Neutrophil (primary cell): ENCODE measurements around the gene MOB2.

Experiments
- H3K27ac ChIP-seq: fragments of 200-600 bp; sonication (generic); 2 replicates; pipeline ENCODE4 v1.5.1; 2016; ENCODE audit warnings: mild to moderate bottlenecking, moderate library complexity
- H3K27me3 ChIP-seq: fragments of 200-600 bp; sonication (generic); 2 replicates; pipeline ENCODE4 v1.6.0; 2016; ENCODE audit warnings: mild to moderate bottlenecking
- H3K36me3 ChIP-seq: fragments of 200-600 bp; sonication (generic); 2 replicates; pipeline ENCODE4 v1.5.1; 2017
- H3K4me1 ChIP-seq, 2 experiments: fragments of 200-600 bp in 1 of 2; sonication (generic) in 1 of 2; 1 replicate in 1 of 2; 2 replicates in 1 of 2; pipeline versions ENCODE4 v1.5.1 to v1.6.1; 2013 to 2016; ENCODE audit warnings: low read depth in 1 of 2, low read length in 1 of 2, mild to moderate bottlenecking in 1 of 2, moderate library complexity in 1 of 2; ENCODE audit not compliant: control insufficient read depth in 1 of 2, insufficient read depth in 1 of 2
- H3K4me3 ChIP-seq, 2 experiments: fragments of 200-600 bp in 1 of 2; sonication (generic) in 1 of 2; 1 replicate in 1 of 2; 2 replicates in 1 of 2; pipeline ENCODE4 v1.5.1; 2013 to 2016; ENCODE audit warnings: low read depth in 1 of 2, low read length in 1 of 2, mild to moderate bottlenecking in 1 of 2, moderate library complexity in 1 of 2
- H3K9me3 ChIP-seq: fragments of 200-600 bp; sonication (generic); 2 replicates; pipeline ENCODE4 v1.5.1; 2016
- TF ChIP-seq, protein P1 (sequence below): fragments of 200-600 bp; sonication (generic); IDR thresholded peaks from 2 replicates; pipeline ENCODE4 v1.5.1; 2016; ENCODE audit warnings: antibody characterized with exemption

Gene MOB2

GRCh38 chr11:1480555-1481482, 5.8 kb downstream of the MOB2 start:
- H3K4me3 ChIP-seq: no peak overlapping the region
- H3K27ac ChIP-seq: no peak overlapping the region
- no peaks in the 10 kb centered on the region for H3K9me3 ChIP-seq
- peaks cover 0 to 7% of the 10 kb centered on the region in 2 experiments for H3K4me1 ChIP-seq
- no peaks in the 10 kb centered on the region for H3K27me3 ChIP-seq
- TF ChIP-seq, protein P1, sequence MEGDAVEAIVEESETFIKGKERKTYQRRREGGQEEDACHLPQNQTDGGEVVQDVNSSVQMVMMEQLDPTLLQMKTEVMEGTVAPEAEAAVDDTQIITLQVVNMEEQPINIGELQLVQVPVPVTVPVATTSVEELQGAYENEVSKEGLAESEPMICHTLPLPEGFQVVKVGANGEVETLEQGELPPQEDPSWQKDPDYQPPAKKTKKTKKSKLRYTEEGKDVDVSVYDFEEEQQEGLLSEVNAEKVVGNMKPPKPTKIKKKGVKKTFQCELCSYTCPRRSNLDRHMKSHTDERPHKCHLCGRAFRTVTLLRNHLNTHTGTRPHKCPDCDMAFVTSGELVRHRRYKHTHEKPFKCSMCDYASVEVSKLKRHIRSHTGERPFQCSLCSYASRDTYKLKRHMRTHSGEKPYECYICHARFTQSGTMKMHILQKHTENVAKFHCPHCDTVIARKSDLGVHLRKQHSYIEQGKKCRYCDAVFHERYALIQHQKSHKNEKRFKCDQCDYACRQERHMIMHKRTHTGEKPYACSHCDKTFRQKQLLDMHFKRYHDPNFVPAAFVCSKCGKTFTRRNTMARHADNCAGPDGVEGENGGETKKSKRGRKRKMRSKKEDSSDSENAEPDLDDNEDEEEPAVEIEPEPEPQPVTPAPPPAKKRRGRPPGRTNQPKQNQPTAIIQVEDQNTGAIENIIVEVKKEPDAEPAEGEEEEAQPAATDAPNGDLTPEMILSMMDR: no peak
- peaks cover 54% of the 10 kb centered on the region for H3K36me3 ChIP-seq

DNA sequence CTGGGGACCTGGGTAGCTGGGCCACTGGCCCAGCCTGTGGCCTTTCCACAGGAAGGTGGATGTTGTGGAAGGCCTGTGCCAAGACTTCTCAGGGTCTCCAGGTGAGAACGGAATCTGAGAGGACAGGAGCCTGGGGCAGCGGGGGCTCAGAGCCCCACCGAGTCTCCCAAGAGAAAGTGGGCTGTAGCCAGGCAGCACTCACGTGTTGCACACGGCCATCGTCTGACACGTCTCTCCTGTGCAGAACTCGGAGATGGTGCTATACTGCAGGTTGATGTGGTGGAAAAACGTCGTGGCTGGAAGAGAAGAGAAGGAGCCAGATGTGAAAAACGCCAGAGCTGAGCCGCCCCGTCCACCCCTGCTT, 6.4 kb downstream of the MOB2 start:
- TF ChIP-seq, protein P1: no peak
- Histone ChIP-seq H3K4me1 (peaks cover 0 to 7% of the 10 kb centered on the region in 2 experiments), H3K27ac (no peak overlapping the region), H3K36me3 (peaks cover 61% of the 10 kb centered on the region), H3K4me3 (no peak overlapping the region), H3K27me3 (no peaks in the 10 kb centered on the region), H3K9me3 (no peaks in the 10 kb centered on the region)

DNA sequence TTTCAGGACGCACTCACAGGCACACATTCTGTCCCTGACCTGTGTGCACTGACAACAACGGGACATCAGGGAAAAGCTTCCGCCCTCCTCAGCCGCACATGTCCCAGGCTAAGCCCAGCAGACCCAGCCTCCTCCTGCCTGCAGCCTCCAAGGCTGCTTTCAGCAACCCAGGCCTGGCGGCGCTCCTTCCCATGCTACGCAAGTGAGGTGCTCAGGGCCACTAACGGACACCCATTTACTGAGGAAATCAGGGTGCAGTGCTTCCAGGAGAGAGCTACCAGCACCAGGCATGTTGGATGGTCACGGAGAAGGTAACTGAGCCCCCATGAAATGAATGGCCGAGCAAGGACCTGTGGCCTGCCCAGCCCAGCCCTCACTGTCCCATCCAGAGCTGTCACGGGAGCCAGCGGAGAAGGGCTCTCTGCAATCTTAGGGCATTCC, 6.9 kb downstream of the MOB2 start:
- Histone ChIP-seq H3K27me3 (no peaks in the 10 kb centered on the region), H3K4me1 (peaks cover 0 to 7% of the 10 kb centered on the region in 2 experiments), H3K9me3 (no peaks in the 10 kb centered on the region), H3K36me3 (peaks cover 66% of the 10 kb centered on the region), H3K4me3 (no peak overlapping the region), H3K27ac (no peak overlapping the region)
- TF ChIP-seq, protein P1: no peak

GRCh38 chr11:1479006-1479677, 7.4 kb downstream of the MOB2 start:
- TF ChIP-seq, protein P1: no peak
- Histone ChIP-seq H3K27me3 (no peaks in the 10 kb centered on the region), H3K9me3 (no peaks in the 10 kb centered on the region), H3K4me3 (no peak overlapping the region), H3K36me3 (peaks cover 70% of the 10 kb centered on the region), H3K4me1 (peaks cover 0 to 7% of the 10 kb centered on the region in 2 experiments), H3K27ac (peak overlapping the region; percentile 44)

DNA sequence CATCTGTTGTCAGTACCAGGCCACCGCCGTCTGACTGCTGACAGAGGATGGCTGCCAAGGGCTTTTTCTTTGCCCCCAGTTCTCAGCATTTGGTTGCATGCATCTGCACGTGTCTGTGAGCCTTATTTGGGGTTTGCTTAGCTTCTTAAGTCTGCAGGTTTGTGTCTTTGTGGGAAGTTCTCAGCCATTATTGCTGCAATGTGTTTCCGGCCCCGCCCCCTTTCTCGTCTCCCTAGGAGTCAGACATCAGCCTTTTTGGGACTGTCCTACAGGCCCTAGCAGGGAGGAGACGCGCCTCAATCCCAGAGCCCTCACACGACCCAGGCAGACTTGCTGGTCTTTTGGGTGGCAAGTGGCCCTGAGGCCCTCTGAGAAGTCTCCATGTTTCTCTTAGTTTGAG, 8.0 kb downstream of the MOB2 start:
- Histone ChIP-seq H3K4me3 (no peak overlapping the region), H3K9me3 (no peaks in the 10 kb centered on the region), H3K4me1 (peaks cover 0 to 7% of the 10 kb centered on the region in 2 experiments), H3K36me3 (peaks cover 76% of the 10 kb centered on the region), H3K27me3 (no peaks in the 10 kb centered on the region), H3K27ac (peak overlapping the region; percentile 44)
- TF ChIP-seq, protein P1: no peak
